ENCODE data around the gene CHRNA1. TPM values are rescaled to one million over a fixed set of nuclear protein-coding genes. Genes with fewer than 3 reads are reported as not detected.

Gene CHRNA1
- total RNA-seq, 1 donor from 2014 or later = not detected

DNA sequence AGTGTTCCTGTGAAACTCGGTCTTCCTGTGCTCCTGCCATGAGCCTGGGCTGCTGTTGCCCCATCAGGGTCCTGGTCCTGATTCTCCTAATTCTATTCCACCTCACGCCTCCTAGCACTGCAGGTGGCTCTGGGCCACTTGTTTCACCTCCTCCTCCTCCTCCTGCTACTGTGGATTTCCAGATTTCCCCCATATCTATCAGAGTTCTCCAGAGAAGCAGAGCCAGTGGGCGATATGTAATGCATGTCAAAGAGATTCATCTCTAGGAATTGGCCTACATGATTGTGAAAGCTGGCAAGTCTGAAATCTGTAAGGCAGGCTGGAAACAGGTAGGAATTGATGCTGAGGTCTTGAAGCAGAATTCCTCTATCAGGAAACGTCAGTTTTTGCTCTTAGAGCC, 45.3 kb downstream of the CHRNA1 start:
- intact Hi-C loops (cut with micrococcal nuclease) = no loop called here

DNA sequence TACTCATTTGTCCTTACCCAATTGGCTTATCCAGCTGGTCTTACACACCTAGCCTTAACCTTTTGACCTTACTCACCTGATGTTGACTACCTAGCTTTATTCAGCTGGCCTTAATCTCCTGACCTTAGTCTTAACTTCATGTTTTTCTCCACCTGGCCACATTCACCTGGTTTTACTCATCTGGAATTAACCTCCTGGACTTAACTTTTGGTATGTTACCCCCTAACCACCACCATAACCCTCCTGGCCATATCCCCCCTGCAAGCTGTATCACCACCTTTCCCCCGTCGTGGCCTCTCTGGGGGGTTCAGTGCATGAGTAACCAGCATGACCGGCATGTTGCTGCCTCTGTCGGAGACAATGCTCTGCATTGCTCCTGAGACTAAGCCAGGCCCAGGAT, 45.7 kb downstream of the CHRNA1 start:
- intact Hi-C loops (cut with micrococcal nuclease) = no loop called here

DNA sequence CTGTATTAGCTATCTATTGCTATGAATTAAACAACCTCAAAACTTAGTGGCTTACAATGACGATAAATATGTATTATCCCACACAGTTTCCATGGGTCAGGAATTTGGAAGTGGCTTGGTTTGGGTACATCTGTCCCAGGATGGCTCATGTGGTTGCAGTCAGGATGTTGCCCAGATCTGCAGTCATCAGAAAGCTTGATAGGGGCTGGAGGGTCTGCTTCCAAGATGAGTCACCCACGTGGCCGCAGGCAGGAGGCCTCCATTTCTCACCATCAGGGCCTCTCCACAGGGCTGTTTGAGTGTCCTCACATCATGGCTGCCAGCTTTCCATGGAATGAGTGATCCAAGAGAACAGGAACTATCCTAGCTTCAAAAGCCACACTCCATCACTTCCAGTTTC, 46.4 kb downstream of the CHRNA1 start:
- intact Hi-C loops (cut with micrococcal nuclease) = loop anchor here (2.0 kb wide), 1 partner anchor 35 kb away; no protein-coding TSS in a partner anchor

DNA sequence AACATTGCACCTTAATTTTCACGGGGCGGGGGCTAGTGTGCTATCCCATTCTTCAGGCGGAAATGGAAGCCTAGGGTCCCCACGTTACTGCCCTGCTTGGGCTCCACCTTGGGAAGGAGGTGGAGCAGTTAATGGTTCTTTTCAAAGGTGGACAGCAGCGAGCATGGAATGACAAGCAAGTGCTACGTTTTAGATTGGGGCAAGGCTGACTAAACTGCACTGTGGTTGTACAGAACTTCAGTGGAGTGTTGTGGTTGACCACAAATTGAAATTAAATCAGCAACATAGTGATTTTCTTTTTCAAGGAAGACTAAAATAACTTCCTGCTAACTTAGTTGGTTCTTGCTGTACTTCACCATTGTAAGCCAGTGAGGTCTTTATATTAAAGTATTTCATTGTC, 47.0 kb downstream of the CHRNA1 start:
- intact Hi-C loops (cut with micrococcal nuclease) = loop anchor here (2.0 kb wide), 1 partner anchor 36 kb away; no protein-coding TSS in a partner anchor

DNA sequence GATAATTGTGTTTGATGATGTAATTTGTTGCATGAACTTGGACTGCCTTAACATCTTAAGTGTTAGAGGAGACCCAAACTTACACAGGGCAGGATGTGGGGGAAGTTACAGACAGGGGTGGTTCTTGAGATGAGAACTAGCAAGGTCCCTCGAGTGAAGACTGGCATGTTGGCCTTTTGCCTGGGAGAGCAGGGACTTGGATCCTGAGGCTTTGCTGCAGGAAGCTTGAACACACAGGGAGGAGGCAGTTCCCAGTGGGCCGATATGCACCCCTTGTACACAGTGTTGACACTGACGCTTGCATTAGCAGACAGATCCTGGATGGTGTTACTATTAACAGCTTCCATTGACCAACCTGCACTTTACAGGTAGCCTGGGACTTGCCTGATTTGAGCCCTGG, 47.5 kb downstream of the CHRNA1 start:
- intact Hi-C loops (cut with micrococcal nuclease) = loop anchor here (2.0 kb wide), 1 partner anchor 36 kb away; no protein-coding TSS in a partner anchor

DNA sequence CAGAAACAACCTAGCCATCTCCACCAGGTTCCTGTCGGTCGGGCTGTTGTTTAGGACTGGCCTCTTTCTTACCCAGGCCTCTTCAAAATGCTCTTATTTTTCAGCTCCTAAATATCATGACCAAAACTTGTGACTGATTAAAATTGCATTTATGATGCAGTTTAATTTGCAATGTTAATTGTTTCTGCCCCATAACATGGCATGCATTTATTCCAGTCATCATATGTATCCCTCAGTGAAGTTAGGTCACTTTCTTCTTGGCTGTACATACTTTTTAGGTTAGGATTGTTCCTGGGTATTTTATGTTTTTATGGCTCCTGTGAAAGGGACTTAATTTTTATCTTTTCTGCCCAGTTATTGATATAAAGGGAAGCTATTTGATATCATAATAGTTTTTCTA, 50.6 kb downstream of the CHRNA1 start:
- intact Hi-C loops (cut with micrococcal nuclease) = no loop called here

DNA sequence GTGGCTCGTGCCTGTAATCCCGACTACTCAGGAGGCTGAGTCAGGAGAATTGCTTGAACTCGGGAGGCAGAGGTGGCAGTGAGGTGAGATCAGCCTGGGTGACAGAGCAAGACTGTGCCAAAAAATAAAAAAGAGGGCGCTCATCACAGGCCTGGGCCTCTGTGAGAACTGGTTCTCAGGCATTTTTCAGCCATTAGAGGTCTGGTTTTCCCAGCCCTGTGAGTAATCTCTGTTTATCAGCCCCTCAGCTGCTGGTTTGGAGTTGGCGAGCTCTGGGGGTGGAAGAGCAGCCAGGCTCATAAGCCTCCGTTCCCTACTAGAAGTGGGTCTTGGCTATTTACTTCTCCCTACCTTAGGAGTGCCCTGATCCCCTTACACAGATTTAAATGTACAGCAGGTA, 53.1 kb downstream of the CHRNA1 start:
- intact Hi-C loops (cut with micrococcal nuclease) = no loop called here

DNA sequence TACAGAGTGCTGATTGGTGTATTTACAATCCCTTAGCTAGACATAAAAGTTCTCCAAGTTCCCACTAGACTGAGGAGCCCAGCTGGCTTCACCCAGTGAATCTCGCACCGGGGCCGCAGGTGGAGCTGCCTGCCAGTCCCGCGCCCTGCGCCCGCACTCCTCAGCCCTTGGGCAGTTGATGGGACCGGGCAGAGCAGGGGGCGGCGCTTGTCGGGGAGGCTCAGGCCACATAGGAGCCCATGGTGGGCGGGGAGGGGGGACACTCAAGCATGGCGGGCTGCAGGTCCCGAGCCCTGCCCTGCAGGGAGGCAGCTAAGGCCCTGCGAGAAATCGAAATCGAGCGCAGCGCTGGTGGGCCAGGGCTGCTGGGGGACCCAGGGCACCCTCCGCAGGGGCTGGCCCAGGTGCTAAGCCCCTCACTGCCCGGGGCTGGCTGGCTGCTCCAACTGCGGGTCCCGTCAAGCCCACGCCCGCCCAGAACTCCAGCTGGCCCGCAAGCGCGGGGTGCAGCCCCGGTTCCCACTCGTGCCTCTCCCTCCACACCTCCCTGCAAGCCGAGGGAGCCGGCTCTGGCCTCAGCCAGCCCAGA, 54.8 kb downstream of the CHRNA1 start:
- intact Hi-C loops (cut with micrococcal nuclease) = loop anchor here (10.0 kb wide), 1 partner anchor 65 kb away; no protein-coding TSS in a partner anchor

DNA sequence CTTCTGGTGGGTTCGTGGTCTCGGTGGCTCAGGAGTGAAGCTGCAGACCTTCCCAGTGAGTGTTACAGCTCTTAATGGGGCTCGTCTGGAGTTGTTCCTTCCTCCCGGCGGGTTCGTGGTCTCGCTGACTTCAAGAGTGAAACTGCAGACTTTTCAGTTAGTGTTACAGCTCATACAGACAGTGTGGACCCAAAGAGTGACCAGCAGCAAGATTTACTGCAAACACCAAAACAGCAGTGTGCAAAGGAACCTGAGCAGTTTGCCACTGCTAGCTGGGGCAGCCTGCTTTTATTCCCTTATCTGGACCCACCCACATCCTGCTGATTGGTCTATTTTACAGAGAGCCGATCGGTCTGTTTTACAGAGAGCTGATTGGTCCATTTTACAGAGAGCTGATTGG, 55.6 kb downstream of the CHRNA1 start:
- intact Hi-C loops (cut with micrococcal nuclease) = loop anchor here (10.0 kb wide), 1 partner anchor 66 kb away; no protein-coding TSS in a partner anchor

DNA sequence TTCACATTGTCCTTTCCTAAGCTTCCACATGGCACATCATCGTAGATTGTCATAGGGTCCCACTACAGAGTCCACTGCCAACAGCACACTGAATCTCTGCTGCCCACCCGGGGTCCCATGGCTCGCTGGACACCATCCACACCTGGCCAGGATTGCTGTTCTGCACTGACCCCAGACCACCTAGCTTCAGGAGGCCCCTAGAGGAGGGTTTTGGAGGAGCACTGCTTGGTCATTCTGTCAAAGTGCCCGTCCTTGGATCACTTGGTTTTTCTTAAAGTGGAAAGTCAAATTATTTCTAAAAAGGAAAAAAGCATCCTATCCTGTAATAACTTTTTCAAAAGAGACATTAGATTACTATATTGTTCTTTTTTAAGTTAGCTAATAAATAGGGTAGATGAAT, 59.0 kb downstream of the CHRNA1 start:
- intact Hi-C loops (cut with micrococcal nuclease) = loop anchor here (10.0 kb wide), 1 partner anchor 69 kb away; no protein-coding TSS in a partner anchor

DNA sequence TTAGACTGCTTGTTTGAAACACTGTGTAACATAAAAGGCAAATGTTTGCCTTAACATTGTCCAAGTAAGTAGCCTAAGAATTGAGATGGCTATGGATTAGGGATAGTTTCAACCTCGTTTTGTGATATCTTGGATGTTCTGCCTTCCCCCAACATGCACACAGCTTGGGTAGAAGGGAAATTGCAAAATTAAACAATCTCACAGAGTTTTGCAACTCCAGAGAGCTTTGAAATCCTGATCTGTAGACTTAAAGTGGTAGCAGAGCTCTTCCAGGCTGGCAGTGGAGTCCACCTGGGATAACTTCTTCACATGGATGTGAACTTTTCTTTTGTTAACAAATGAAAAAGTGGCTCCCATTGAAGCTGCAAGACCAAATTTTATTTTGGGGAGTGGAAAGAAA, 59.6 kb downstream of the CHRNA1 start:
- intact Hi-C loops (cut with micrococcal nuclease) = loop anchor here (5.0 to 10.0 kb wide), 2 partner anchors 70 to 478 kb away; partner anchors contain the start of gene ATP5MC3

DNA sequence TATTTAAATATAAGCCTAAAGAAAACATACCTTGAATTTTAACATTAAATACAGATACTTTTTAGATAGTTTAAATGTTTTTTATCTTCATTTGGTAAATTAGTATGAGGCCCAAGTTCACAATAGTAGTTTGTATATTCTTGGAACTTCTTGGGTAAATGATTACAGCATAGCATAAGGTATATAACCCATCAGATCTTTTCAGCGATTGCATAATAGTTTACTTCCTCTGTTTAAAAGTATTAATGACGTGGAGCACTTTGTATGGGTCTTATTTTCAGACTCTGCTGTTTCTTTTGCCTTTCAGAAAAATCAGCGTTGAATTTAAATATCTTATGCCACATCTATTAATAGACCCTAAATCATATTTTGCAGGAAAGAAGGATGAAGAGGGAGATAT, 60.2 kb downstream of the CHRNA1 start:
- intact Hi-C loops (cut with micrococcal nuclease) = loop anchor here (5.0 to 10.0 kb wide), 2 partner anchors 71 to 478 kb away; partner anchors contain the start of gene ATP5MC3

DNA sequence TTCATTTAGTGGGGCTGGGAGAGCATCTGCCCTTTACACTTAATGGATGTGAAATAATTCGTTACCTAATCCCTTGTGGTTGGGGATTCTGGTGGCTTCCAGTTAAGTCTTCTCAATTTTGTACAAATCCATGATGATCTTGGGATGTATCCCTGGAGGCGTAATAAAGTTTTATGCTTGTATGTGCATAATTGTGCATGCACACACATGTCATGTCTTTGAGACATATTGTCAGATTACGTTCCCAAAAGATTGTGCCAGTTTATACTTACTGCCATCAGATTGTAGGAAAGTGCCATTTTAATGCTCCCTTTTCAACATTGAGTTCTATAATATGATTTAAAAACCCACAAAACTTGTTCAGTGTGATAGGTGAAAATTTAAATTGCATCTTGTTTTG, 60.8 kb downstream of the CHRNA1 start:
- intact Hi-C loops (cut with micrococcal nuclease) = loop anchor here (5.0 to 10.0 kb wide), 2 partner anchors 71 to 479 kb away; partner anchors contain the start of gene ATP5MC3

DNA sequence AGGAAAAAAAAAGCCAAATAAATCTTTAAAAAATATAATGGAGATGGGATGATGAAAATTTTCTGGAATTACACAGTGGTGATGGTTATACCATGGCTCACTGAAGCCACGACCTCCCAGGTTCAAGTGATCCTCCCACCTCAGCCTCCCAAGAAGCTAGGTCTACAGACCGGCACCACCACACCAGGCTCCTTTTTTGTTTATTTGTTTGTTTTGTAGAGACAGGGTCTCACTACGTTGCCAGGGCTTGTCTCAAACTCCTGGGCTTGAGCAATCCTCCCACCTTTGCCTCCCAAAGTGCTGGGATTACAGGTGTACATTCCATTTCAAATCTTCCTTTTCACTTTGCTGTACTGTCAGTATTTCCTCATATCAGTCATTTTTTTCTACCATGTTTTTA, 61.7 kb downstream of the CHRNA1 start:
- intact Hi-C loops (cut with micrococcal nuclease) = loop anchor here (5.0 to 10.0 kb wide), 2 partner anchors 72 to 480 kb away; partner anchors contain the start of gene ATP5MC3

DNA sequence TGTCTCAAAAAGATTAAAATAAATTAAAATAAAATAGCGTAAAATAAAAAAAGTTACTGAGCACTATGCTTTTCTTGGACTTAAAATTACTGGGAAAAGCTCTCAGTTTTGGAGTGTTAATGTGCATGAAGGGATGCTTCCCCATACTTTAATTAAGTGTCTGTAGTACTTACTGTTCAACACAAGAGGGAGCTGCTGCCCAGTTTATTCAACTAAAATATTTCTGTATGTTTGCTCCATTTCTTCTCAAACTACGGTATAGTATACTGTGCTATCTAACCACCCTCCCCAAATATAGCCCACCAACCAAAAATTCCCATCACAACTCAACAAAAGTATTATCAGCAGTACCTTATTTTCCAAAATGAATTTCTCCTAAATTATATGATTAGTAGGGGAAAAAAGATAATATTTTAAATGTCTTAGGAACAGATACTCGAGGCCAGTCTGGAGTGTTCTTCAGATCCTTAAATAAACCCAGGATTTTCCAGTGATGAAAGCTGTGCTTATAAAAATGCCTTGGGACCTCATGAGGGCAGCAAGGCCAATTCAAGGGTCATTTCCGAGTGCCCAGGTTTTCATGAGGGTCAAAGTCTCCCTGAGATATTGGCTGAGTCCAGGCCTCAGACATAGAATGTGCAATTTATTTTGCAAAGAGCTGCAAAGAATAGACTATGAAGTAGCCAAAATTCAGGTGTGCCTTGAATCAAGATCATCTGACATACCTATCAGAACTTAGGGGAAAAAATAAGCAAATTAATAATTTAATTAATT, 64.1 kb downstream of the CHRNA1 start:
- intact Hi-C loops (cut with micrococcal nuclease) = loop anchor here (1.0 to 10.0 kb wide), 5 partner anchors 49 to 582 kb away; partner anchors contain the start of gene ATP5MC3

Other genes with a start within 250 kb of the CHRNA1 start
- gene WIPF1, start 166.7 kb downstream of the CHRNA1 start, total RNA-seq = 372 and 373 TPM in 2 replicates
- 1.7 and 1.9 TPM in 2 replicates for gene CHN1, start 240.9 kb upstream of the CHRNA1 start, total RNA-seq

Measured in T-helper 2 cell treated with Interferon-gamma antibody and Interleukin-4, amounts not matched to agents 100 ng/mL and 5 ng/mL, for 36 hours (primary cell).